HepG2 (cell line): Measurements from ENCODE around the gene FMC1. TPM values are rescaled to one million over a fixed set of nuclear protein-coding genes. Genes with fewer than 3 reads are reported as not detected.

Experiments
- ATM ChIP-seq: fragments of 450-650 bp; IDR thresholded peaks from 2 replicates; pipeline ENCODE4 v1.7.1; 2017; ENCODE audit warnings: mild to moderate bottlenecking, borderline replicate concordance
- CREB1 ChIP-seq, 2 experiments: fragments of 450-650 bp in 1 of 2; IDR thresholded peaks; 2 replicates each; pipeline ENCODE4 v1.6.1; 2016 to 2017; ENCODE audit warnings: control low read depth in 1 of 2, mild to moderate bottlenecking in 1 of 2, missing compliant biosample characterization in 1 of 2, missing genetic modification characterization in 1 of 2
- E2F5 ChIP-seq: sonication (generic); formaldehyde crosslinking; conservative IDR thresholded peaks from 2 replicates; pipeline ENCODE4 v1.4.0; 2020; ENCODE audit warnings: missing genetic modification reagents
- ELF4 ChIP-seq: sonication (generic); formaldehyde crosslinking; IDR thresholded peaks from 2 replicates; pipeline ENCODE4 v1.5.0; 2020; ENCODE audit warnings: missing genetic modification reagents, mild to moderate bottlenecking, moderate library complexity, borderline replicate concordance
- GPN1 ChIP-seq: sonication (generic); formaldehyde crosslinking; IDR thresholded peaks from 2 replicates; pipeline ENCODE4 v1.5.1; 2020; ENCODE audit warnings: missing genetic modification reagents, borderline replicate concordance
- KAT8 ChIP-seq: IDR thresholded peaks from 2 replicates; pipeline ENCODE4 v1.6.1; 2016; ENCODE audit warnings: missing genetic modification reagents, missing compliant biosample characterization
- KDM4B ChIP-seq: sonication (generic); formaldehyde crosslinking; IDR thresholded peaks from 2 replicates; pipeline ENCODE4 v1.4.0; 2020; ENCODE audit warnings: missing genetic modification reagents
- MIER3 ChIP-seq: IDR thresholded peaks from 2 replicates; pipeline ENCODE4 v1.6.1; 2016; ENCODE audit warnings: missing compliant biosample characterization, borderline replicate concordance
- NFYB ChIP-seq: sonication (generic); formaldehyde crosslinking; IDR thresholded peaks from 2 replicates; pipeline ENCODE4 v1.4.0; 2020; ENCODE audit warnings: missing genetic modification reagents
- NR2F2 ChIP-seq: IDR thresholded peaks from 2 replicates; pipeline ENCODE4 v1.6.1; 2012; ENCODE audit warnings: low read depth, inconsistent platforms, borderline replicate concordance
- PHF8 ChIP-seq: sonication (generic); formaldehyde crosslinking; IDR thresholded peaks from 2 replicates; pipeline ENCODE4 v1.5.0; 2020; ENCODE audit warnings: missing genetic modification reagents
- POLR2A ChIP-seq, 2 experiments: IDR thresholded peaks; 2 replicates each; pipeline ENCODE4 v1.6.1; 2011; ENCODE audit warnings: low read depth in 2 of 2, low read length in 2 of 2, mild to moderate bottlenecking in 1 of 2, moderate library complexity in 1 of 2; ENCODE audit not compliant: insufficient read depth in 1 of 2
- SIN3A ChIP-seq: IDR thresholded peaks from 2 replicates; pipeline ENCODE4 v1.6.1; 2011; ENCODE audit warnings: low read depth, mild to moderate bottlenecking, control low read depth, low read length, borderline replicate concordance
- SIX4 ChIP-seq: sonication (generic); formaldehyde crosslinking; IDR thresholded peaks from 2 replicates; pipeline ENCODE4 v1.4.0; 2020; ENCODE audit warnings: missing genetic modification reagents
- SP5 ChIP-seq: IDR thresholded peaks from 2 replicates; pipeline ENCODE4 v1.6.1; 2016; ENCODE audit warnings: low read depth, borderline replicate concordance
- TAF1 ChIP-seq: sonication (generic); formaldehyde crosslinking; IDR thresholded peaks from 2 replicates; pipeline ENCODE4 v1.4.0; 2020; ENCODE audit warnings: missing genetic modification reagents
- TBL1XR1 ChIP-seq: fragments of 150-350 bp; IDR thresholded peaks from 2 replicates; pipeline ENCODE4 v1.6.1; 2014; ENCODE audit warnings: borderline replicate concordance, low read length; ENCODE audit not compliant: partially characterized antibody
- ZFX ChIP-seq: sonication (generic); formaldehyde crosslinking; IDR thresholded peaks from 2 replicates; pipeline ENCODE4 v1.4.0; 2020; ENCODE audit warnings: mild to moderate bottlenecking, low read depth, missing genetic modification reagents, moderate library complexity
- ZNF33B ChIP-seq: sonication (generic); formaldehyde crosslinking; IDR thresholded peaks from 2 replicates; pipeline ENCODE4 v1.5.1; 2020; ENCODE audit warnings: mild to moderate bottlenecking, missing genetic modification reagents
- ZNF710 ChIP-seq: sonication (generic); formaldehyde crosslinking; IDR thresholded peaks from 2 replicates; pipeline ENCODE4 v1.5.0; 2020; ENCODE audit warnings: mild to moderate bottlenecking, missing genetic modification reagents, borderline replicate concordance
- polyA plus RNA-seq, 8 experiments: library from polyadenylated mRNA; depleted of rRNA in 3 of 8; stranded (reverse) in 7 of 8; unstranded in 1 of 8; fragments of >200 nt; fragmentation: Illumina TruSeq in 4 of 8; extraction: Trizol in 4 of 8; gene quantifications; 2 replicates each; pipeline versions ENCODE4 v1.2.1 to v1.2.3, GENCODE V29; 2011 to 2016; ENCODE audit warnings: low read depth in 4 of 8, missing spikeins in 1 of 8, mixed read lengths in 1 of 8; ENCODE audit not compliant: insufficient read depth in 1 of 8
- total RNA-seq, 5 experiments: library from RNA; depleted of rRNA; stranded (reverse); fragments of >200 nt; fragmentation: Illumina TruSeq; extraction: Trizol; gene quantifications; 2 replicates each; pipeline ENCODE4 v1.2.3, GENCODE V29; 2016; ENCODE audit warnings: low read depth in 1 of 5
- TF ChIP-seq, protein P1 (sequence below): sonication (generic); formaldehyde crosslinking; IDR thresholded peaks from 2 replicates; pipeline ENCODE4 v1.4.0; 2020; ENCODE audit warnings: missing genetic modification reagents, borderline replicate concordance
- TF ChIP-seq, protein P2 (sequence below): sonication (generic); formaldehyde crosslinking; IDR thresholded peaks from 2 replicates; pipeline ENCODE4 v1.9.0; 2022; ENCODE audit warnings: missing genetic modification reagents, mild to moderate bottlenecking, borderline replicate concordance

FMC1 gene
- total and polyA plus RNA-seq, 2 of the 13 experiments (the other 11 are each of a cell fraction or from before 2014, with no cell fraction given), result 39.2 to 50.7 TPM

DNA sequence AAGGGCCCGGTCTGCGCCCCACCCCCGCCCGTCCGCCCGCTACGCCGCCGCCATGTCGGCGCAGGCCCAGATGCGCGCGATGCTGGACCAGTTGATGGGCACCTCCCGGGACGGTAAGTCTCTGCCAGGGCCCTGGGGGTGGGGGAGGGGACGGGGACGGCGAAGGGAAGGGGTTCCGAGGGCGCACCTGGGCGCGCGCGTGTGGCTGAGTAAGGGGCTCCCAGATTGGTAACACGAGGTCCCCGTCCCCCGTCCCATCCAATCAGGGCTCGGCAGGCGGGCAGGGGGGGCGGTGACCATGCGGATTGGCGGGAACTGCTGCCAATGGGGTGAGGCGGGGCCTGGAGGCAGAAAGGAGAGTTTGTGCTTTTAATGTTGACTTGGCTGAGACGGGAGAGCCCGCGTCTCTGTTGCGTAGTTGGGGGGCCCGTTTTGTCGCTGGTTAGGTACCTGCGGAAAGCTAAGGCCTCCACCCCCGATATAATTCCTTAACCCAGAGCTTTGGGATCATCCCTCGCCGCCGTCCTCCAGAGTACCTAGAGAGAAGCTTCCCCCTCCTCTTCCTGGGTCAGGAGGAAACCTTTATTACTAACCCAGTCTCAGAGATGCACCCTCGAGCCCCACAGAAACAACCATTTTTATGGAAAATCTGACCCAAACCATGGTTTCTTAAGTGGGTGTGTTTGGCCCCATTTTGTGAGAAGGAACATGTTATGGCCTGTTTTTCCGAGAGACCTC, 19.2 kb downstream of the FMC1 start (continued):
- TF ChIP-seq GPN1 (no peak), SIX4 (CRISPR knock-in tag) (peak; percentile 24; the same call in 1 of the 2 replicates), KAT8 (CRISPR knock-in tag) (peak; percentile 59), ZNF710 (CRISPR knock-in tag) (no peak), PHF8 (CRISPR knock-in tag) (no peak), E2F5 (peak; percentile 56; the same call in 1 of the 2 replicates), KDM4B (peak; percentile 54; the same call in 1 of the 2 replicates), NR2F2 (no peak), TAF1 (CRISPR knock-in tag) (no peak; the same call in none of the 2 replicates), ATM (no peak), ZNF33B (CRISPR knock-in tag) (0 out of 2 replicates have a peak, but pooled peaks have one; percentile 34), POLR2A (IDR thresholded peaks at IDR 0.05; ENCODE audit: insufficient read depth in 1 of 2, low read depth in 2 of 2, low read length in 2 of 2) (peak in 1 of 2 experiments; percentile 51; a peak in 2 of 4 replicates), SIN3A (0 out of 2 replicates have a peak, but pooled peaks have one; percentile 56), CREB1 (IDR thresholded peaks at IDR 0.05) (peak; percentile 81), CREB1 (CRISPR knock-in tag; IDR thresholded peaks at IDR 0.05) (no peak), TBL1XR1 (peak; percentile 32), ZFX (CRISPR knock-in tag) (peak; percentile 69; the same call in 1 of the 2 replicates), MIER3 (CRISPR knock-in tag) (no peak), ELF4 (CRISPR knock-in tag) (0 out of 2 replicates have a peak, but pooled peaks have one; percentile 23), SP5 (no peak), NFYB (CRISPR knock-in tag) (peak; percentile 93)
- TF ChIP-seq, protein P1, sequence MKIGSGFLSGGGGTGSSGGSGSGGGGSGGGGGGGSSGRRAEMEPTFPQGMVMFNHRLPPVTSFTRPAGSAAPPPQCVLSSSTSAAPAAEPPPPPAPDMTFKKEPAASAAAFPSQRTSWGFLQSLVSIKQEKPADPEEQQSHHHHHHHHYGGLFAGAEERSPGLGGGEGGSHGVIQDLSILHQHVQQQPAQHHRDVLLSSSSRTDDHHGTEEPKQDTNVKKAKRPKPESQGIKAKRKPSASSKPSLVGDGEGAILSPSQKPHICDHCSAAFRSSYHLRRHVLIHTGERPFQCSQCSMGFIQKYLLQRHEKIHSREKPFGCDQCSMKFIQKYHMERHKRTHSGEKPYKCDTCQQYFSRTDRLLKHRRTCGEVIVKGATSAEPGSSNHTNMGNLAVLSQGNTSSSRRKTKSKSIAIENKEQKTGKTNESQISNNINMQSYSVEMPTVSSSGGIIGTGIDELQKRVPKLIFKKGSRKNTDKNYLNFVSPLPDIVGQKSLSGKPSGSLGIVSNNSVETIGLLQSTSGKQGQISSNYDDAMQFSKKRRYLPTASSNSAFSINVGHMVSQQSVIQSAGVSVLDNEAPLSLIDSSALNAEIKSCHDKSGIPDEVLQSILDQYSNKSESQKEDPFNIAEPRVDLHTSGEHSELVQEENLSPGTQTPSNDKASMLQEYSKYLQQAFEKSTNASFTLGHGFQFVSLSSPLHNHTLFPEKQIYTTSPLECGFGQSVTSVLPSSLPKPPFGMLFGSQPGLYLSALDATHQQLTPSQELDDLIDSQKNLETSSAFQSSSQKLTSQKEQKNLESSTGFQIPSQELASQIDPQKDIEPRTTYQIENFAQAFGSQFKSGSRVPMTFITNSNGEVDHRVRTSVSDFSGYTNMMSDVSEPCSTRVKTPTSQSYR (CRISPR knock-in tag), result peak; percentile 86
- TF ChIP-seq, protein P2, sequence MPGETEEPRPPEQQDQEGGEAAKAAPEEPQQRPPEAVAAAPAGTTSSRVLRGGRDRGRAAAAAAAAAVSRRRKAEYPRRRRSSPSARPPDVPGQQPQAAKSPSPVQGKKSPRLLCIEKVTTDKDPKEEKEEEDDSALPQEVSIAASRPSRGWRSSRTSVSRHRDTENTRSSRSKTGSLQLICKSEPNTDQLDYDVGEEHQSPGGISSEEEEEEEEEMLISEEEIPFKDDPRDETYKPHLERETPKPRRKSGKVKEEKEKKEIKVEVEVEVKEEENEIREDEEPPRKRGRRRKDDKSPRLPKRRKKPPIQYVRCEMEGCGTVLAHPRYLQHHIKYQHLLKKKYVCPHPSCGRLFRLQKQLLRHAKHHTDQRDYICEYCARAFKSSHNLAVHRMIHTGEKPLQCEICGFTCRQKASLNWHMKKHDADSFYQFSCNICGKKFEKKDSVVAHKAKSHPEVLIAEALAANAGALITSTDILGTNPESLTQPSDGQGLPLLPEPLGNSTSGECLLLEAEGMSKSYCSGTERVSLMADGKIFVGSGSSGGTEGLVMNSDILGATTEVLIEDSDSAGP, result no peak
